Suprapubic skin (tissue), 4 donors: ENCODE results near the gene CDK12. TPM values are rescaled to one million over a fixed set of nuclear protein-coding genes. Genes with fewer than 3 reads are reported as not detected.
"Not testable (repeated sequence)": the region's sequence is repeated elsewhere in the genome, so short reads cannot be mapped to it uniquely, and the experiment has no call there.

Experiments used
- DNase-seq, 2 donors: peaks; one replicate each; pipeline ENCODE4 v3.0.0-alpha.2; 2019; ENCODE audit warnings: low spot score in 2 of 2
- H3K27ac ChIP-seq: fragments of 200-600 bp; sonication (generic); one replicate; pipeline ENCODE4 v1.5.1; 2019
- H3K27me3 ChIP-seq: fragments of 200-600 bp; sonication (generic); one replicate; pipeline ENCODE4 v1.5.1; 2019
- H3K36me3 ChIP-seq: fragments of 200-600 bp; sonication (generic); one replicate; pipeline ENCODE4 v1.5.1; 2019
- H3K4me1 ChIP-seq: fragments of 200-600 bp; sonication (generic); one replicate; pipeline ENCODE4 v1.5.1; 2019
- H3K4me3 ChIP-seq: fragments of 200-600 bp; sonication (generic); one replicate; pipeline ENCODE4 v1.5.1; 2019; ENCODE audit warnings: mild to moderate bottlenecking
- H3K9me3 ChIP-seq: fragments of 200-600 bp; sonication (generic); one replicate; pipeline ENCODE4 v1.5.1; 2019
- EP300 ChIP-seq: sonication (generic); formaldehyde crosslinking; IDR thresholded peaks from one replicate; pipeline ENCODE4 v1.6.1; 2017; ENCODE audit warnings: antibody characterized with exemption
- POLR2A ChIP-seq, 2 donors: fragments of 450-650 bp; IDR thresholded peaks; one replicate each; pipeline ENCODE4 v1.6.1; 2017; ENCODE audit warnings: antibody characterized with exemption in 2 of 2, mild to moderate bottlenecking in 2 of 2, moderate library complexity in 2 of 2
- POLR2AphosphoS5 ChIP-seq, 3 donors: sonication (generic); formaldehyde crosslinking; IDR thresholded peaks; one replicate each; pipeline ENCODE4 v1.6.1; 2017; ENCODE audit warnings: antibody characterized with exemption in 3 of 3
- WGBS: methylation state at CpG from one replicate; pipeline ENCODE4 v1.1.5; 2018; 5-methylcytosine and 5-hydroxymethylcytosine counted together
- total RNA-seq, 4 donors: library from RNA; depleted of rRNA; stranded (reverse); fragments of >200 nt; gene quantifications; one replicate each; pipeline ENCODE4 v1.1.0, GENCODE V29; 2016
- TF ChIP-seq, protein P1 (sequence below), 2 donors: fragments of 200-600 bp in 1 of 2; fragments of 450-650 bp in 1 of 2; sonication (generic) in 1 of 2; IDR thresholded peaks; one replicate each; pipeline ENCODE4 v1.5.1; 2016 to 2019; ENCODE audit warnings: antibody characterized with exemption in 2 of 2, mild to moderate bottlenecking in 1 of 2, moderate library complexity in 1 of 2

Gene CDK12
- 10 to 100 TPM; 50.7 to 97.9 (median 54.4) TPM for total RNA-seq

DNA sequence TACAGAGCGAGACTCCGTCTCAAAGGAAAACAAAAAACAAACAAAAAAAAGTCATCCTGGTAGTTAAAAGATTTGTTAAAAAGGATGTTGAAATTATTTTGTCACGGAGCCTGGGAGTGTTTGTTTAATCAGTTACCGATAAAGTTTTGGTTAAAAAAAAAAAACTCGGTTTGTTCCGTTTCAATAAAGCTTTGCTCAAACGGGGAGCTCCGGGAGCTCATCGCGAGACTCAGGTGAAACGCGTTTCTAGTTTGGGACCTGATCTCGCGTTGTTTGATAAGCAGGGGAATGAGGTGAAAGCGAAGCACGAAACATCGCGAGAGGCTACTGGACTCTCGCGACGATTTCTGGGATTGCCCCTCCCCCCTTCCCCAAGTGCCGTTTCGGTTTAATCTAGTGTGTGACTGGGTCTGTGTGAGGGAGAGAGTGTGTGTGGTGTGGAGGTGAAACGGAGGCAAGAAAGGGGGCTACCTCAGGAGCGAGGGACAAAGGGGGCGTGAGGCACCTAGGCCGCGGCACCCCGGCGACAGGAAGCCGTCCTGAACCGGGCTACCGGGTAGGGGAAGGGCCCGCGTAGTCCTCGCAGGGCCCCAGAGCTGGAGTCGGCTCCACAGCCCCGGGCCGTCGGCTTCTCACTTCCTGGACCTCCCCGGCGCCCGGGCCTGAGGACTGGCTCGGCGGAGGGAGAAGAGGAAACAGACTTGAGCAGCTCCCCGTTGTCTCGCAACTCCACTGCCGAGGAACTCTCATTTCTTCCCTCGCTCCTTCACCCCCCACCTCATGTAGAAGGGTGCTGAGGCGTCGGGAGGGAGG lies at the start of gene CDK12:
Gene CDK12 (plus strand): TSS at position 374 of the 813 bp plus-strand sequence. CDS start 586 bp downstream, outside the sequence.
- Histone ChIP-seq H3K36me3 (no peaks in the 10 kb centered on the region), H3K27me3 (no peaks in the 10 kb centered on the region), H3K9me3 (no peaks in the 10 kb centered on the region), H3K4me3 (peak within 1 kb of the TSS; percentile 97), H3K4me1 (peaks cover 40% of the 10 kb centered on the region), H3K27ac (peak within 1 kb of the TSS; percentile 99)
- peak in 2 of 3 donors; percentile 81 to 98 for TF ChIP-seq POLR2AphosphoS5 (IDR thresholded peaks at IDR 0.05)
- TF ChIP-seq, protein P1, sequence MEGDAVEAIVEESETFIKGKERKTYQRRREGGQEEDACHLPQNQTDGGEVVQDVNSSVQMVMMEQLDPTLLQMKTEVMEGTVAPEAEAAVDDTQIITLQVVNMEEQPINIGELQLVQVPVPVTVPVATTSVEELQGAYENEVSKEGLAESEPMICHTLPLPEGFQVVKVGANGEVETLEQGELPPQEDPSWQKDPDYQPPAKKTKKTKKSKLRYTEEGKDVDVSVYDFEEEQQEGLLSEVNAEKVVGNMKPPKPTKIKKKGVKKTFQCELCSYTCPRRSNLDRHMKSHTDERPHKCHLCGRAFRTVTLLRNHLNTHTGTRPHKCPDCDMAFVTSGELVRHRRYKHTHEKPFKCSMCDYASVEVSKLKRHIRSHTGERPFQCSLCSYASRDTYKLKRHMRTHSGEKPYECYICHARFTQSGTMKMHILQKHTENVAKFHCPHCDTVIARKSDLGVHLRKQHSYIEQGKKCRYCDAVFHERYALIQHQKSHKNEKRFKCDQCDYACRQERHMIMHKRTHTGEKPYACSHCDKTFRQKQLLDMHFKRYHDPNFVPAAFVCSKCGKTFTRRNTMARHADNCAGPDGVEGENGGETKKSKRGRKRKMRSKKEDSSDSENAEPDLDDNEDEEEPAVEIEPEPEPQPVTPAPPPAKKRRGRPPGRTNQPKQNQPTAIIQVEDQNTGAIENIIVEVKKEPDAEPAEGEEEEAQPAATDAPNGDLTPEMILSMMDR (IDR thresholded peaks at IDR 0.05): no peak
- no peak for TF ChIP-seq EP300
- TF ChIP-seq POLR2A (IDR thresholded peaks at IDR 0.05): peak; percentile 70 to 87
- peak; percentile 97 for DNase-seq
- 2% methylated on average over 40 of the region's 51 CpGs for WGBS

DNA sequence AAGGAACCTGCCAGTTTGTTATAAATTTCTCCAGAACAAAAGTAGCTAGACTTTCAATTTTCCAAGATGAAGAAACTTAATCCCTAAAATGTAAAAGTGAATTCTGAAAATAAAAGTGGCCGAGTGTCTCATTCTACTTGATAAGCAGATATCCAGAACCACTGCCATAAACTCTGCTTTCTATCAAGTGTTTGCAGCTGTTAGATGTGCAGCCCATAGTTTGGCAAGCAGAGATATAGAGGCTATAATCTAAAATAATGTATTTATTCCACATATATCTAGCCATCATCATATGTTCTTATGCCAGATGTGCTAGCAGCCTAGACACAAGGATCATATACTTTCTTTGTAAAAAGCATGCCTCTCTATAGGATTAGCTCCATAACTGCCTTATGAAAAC lies 45.1 kb upstream of the CDK12 start:
- Histone ChIP-seq H3K4me1 (no peaks in the 10 kb centered on the region), H3K4me3 (no peak overlapping the region), H3K9me3 (no peaks in the 10 kb centered on the region), H3K27ac (no peak overlapping the region), H3K36me3 (peaks cover 90% of the 10 kb centered on the region), H3K27me3 (no peaks in the 10 kb centered on the region)
- DNase-seq: no peak
- TF ChIP-seq POLR2AphosphoS5 (IDR thresholded peaks at IDR 0.05) (no peak), POLR2A (IDR thresholded peaks at IDR 0.05) (no peak), EP300 (no peak)
- TF ChIP-seq, protein P1 (IDR thresholded peaks at IDR 0.05): no peak
- WGBS: 89% methylated on average over 1 of the region's 1 CpG

DNA sequence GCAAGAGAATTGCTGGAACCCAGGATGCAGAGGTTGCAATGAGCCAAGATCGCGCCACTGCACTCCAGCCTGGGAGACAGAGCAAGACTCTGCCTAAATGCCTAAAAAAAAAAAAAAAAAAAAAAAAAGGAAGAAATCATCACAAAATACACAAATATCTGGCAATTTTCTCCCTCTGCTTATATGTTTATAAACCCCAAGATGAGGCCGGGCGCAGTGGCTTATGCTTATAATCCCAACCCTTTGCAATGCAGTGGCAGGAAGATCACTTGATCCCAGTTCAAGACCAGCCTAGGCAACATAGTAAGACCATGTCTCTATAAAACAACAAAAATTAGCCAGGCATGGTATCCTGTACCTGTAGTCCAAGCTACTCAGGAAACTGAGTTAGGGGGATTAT lies 31.7 kb upstream of the CDK12 start:
- peaks cover 100% of the 10 kb centered on the region for H3K36me3 ChIP-seq
- no peaks in the 10 kb centered on the region for H3K9me3 ChIP-seq
- no peaks in the 10 kb centered on the region for H3K4me1 ChIP-seq
- no peak overlapping the region for H3K27ac ChIP-seq
- no peak overlapping the region for H3K4me3 ChIP-seq
- TF ChIP-seq, protein P1 (IDR thresholded peaks at IDR 0.05): no peak
- TF ChIP-seq POLR2A (IDR thresholded peaks at IDR 0.05) (no peak), POLR2AphosphoS5 (IDR thresholded peaks at IDR 0.05) (no peak), EP300 (no peak)
- H3K27me3 ChIP-seq: no peaks in the 10 kb centered on the region
- peak in 1 of 2 donors; percentile 69 for DNase-seq
- 100% methylated on average over 4 of the region's 4 CpGs for WGBS

DNA sequence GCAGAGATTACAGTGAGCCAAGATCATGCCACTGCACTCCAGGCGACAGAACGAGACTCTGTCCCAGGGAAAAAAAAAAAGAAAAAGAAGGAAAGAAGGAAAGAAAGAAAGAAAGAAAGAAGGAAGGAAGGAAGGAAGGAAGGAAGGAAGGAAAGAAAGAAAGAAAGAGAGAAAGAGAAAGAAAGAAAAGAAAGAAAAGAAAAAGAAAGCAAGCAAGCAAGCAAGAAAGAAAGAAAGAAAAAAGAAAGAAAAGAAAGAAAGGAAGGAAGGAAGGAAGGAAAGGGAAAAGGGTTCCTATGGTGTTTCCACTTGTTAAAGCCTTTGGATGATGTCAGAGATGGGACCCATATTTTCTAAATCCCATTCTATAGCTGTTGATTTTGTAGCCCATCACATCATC lies 21.4 kb upstream of the CDK12 start:
- WGBS: 89% methylated on average over 2 of the region's 2 CpGs
- H3K27ac ChIP-seq, H3K4me1 ChIP-seq, H3K9me3 ChIP-seq, H3K27me3 ChIP-seq, DNase-seq, H3K4me3 ChIP-seq: not testable (repeated sequence)
- peaks cover 96% of the 10 kb centered on the region for H3K36me3 ChIP-seq

DNA sequence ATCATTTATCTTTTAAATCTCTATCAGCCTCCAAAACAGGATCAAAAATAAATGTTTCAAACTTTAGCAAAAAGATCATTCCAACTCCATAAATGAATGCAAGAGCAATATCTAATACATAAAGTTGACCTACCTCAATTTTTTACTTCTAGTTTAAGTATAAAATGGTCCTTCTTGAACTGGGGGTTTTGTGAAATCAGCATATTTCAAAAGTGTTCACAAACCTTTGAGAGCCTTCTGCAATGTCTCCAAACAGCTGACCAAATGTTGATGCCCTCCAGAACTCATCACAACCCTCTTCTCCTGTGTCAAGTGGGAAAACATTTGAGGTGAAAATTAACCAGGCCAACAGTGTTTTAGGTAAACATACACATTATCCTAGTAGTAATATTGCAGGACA lies 18.0 kb upstream of the CDK12 start:
- H3K4me3 ChIP-seq: no peak overlapping the region

More for the DNA sequence above, 18.0 kb upstream of the CDK12 start:
- no peaks in the 10 kb centered on the region for H3K9me3 ChIP-seq
- H3K36me3 ChIP-seq: peaks cover 88% of the 10 kb centered on the region
- no peak overlapping the region for H3K27ac ChIP-seq
- no peak for DNase-seq
- no peaks in the 10 kb centered on the region for H3K27me3 ChIP-seq
- H3K4me1 ChIP-seq: no peaks in the 10 kb centered on the region
- no peak for TF ChIP-seq POLR2A (IDR thresholded peaks at IDR 0.05)
- no peak for TF ChIP-seq EP300
- TF ChIP-seq, protein P1 (IDR thresholded peaks at IDR 0.05): no peak
- TF ChIP-seq POLR2AphosphoS5 (IDR thresholded peaks at IDR 0.05): no peak
